Endodermal cell (in vitro differentiated cells): ENCODE data around the gene PPP1R2B. TPM values are rescaled to one million over a fixed set of nuclear protein-coding genes. Genes with fewer than 3 reads are reported as not detected.

Source experiments
- DNase-seq: peaks from one replicate; pipeline ENCODE4 v3.0.0-alpha.2; 2017
- H3K27ac ChIP-seq: 2 replicates; pipeline ENCODE4 v1.5.1; 2013; ENCODE audit warnings: mild to moderate bottlenecking, low read depth, low read length, moderate library complexity
- H3K27me3 ChIP-seq: 2 replicates; pipeline ENCODE4 v1.6.1; 2013; ENCODE audit warnings: mild to moderate bottlenecking, low read length, moderate library complexity; ENCODE audit not compliant: insufficient read depth, control insufficient read depth, poor library complexity, severe bottlenecking
- H3K36me3 ChIP-seq: 2 replicates; pipeline ENCODE4 v1.7.0; 2013; ENCODE audit warnings: mild to moderate bottlenecking, low read length, moderate library complexity; ENCODE audit not compliant: control insufficient read depth, insufficient read depth
- H3K4me1 ChIP-seq: one replicate; pipeline ENCODE4 v1.7.0; 2013; ENCODE audit warnings: low read length; ENCODE audit not compliant: control insufficient read depth, insufficient read depth
- H3K4me3 ChIP-seq: 2 replicates; pipeline ENCODE4 v1.5.1; 2013; ENCODE audit warnings: mild to moderate bottlenecking, low read length, moderate library complexity
- H3K9ac ChIP-seq: 2 replicates; pipeline ENCODE4 v1.6.1; 2013; ENCODE audit warnings: mild to moderate bottlenecking, low read length, moderate library complexity; ENCODE audit not compliant: poor library complexity, severe bottlenecking; ENCODE audit errors: extremely low read depth
- H3K9me3 ChIP-seq: 2 replicates; pipeline ENCODE4 v1.6.1; 2013; ENCODE audit warnings: mild to moderate bottlenecking, low read length, moderate library complexity; ENCODE audit not compliant: control insufficient read depth
- H3K27ac Mint-ChIP-seq: 2 replicates; pipeline ENCODE4 v1.8.0; 2020; ENCODE audit warnings: mixed read lengths
- H3K27me3 Mint-ChIP-seq: 2 replicates; pipeline ENCODE4 v1.8.0; 2021; ENCODE audit warnings: mild to moderate bottlenecking, mixed read lengths; ENCODE audit not compliant: insufficient read depth
- H3K36me3 Mint-ChIP-seq: 2 replicates; pipeline ENCODE4 v1.8.0; 2020; ENCODE audit warnings: low read depth, mixed read lengths
- H3K4me1 Mint-ChIP-seq: 2 replicates; pipeline ENCODE4 v1.8.0; 2020; ENCODE audit warnings: mixed read lengths
- H3K4me3 Mint-ChIP-seq: 2 replicates; pipeline ENCODE4 v1.8.0; 2020; ENCODE audit warnings: mild to moderate bottlenecking, moderate library complexity, mixed read lengths
- H3K9me3 Mint-ChIP-seq: 2 replicates; pipeline ENCODE4 v1.8.0; 2020; ENCODE audit warnings: mild to moderate bottlenecking, mixed read lengths
- CTCF ChIP-seq: fragments of 200-600 bp; sonication (generic); conservative IDR thresholded peaks from 2 replicates; pipeline ENCODE4 v1.5.0; 2021; ENCODE audit warnings: antibody characterized with exemption, mild to moderate bottlenecking
- WGBS, 2 experiments: methylation state at CpG; one replicate each; pipeline versions ENCODE4 v1.1.5 to v1.1.7; 2013; ENCODE audit warnings: missing lambda C conversion rate in 2 of 2, mixed read lengths in 1 of 2; ENCODE audit not compliant: insufficient coverage in 1 of 2, insufficient read length in 1 of 2; 5-methylcytosine and 5-hydroxymethylcytosine counted together
- total RNA-seq, 2 donors: library from RNA; stranded (reverse); fragmentation: NEBNext Ultra II Directional in 1 of 2; extraction: Animal tissue kit (Norgen Biotek cat#: 25700) in 1 of 2; gene quantifications; 2 replicates in 1 of 2; 3 replicates in 1 of 2; pipeline ENCODE4 v1.2.1, GENCODE V29; 2021

PPP1R2B gene
- total RNA-seq, 2 donors from 2014 or later, result not detected

- H3K36me3 Mint-ChIP-seq, result no peaks in the 10 kb centered on the region
- 19% methylated on average over 2 of the region's 2 CpGs; no CpG with 5 or more reads in 1 of the 2 experiments for WGBS, 2 experiments
Measured at GRCh38 chr5:156824800-156825199, 25.3 kb upstream of the PPP1R2B start.

GRCh38 chr5:156825688-156826087 is 24.4 kb upstream of the PPP1R2B start:
- Histone ChIP-seq H3K9ac (no peak overlapping the region), H3K27me3 (no peaks in the 10 kb centered on the region), H3K36me3 (no peaks in the 10 kb centered on the region), H3K4me3 (no peak overlapping the region), H3K9me3 (no peaks in the 10 kb centered on the region), H3K4me1 (no peaks in the 10 kb centered on the region), H3K27ac (no peak overlapping the region)
- H3K4me1 Mint-ChIP-seq, result no peaks in the 10 kb centered on the region
- WGBS, 2 experiments, result 83 to 92% methylated on average over 3 of the region's 3 CpGs
- H3K27me3 Mint-ChIP-seq, result no peaks in the 10 kb centered on the region
- TF ChIP-seq CTCF, result no peak
- H3K36me3 Mint-ChIP-seq, result no peaks in the 10 kb centered on the region
- H3K9me3 Mint-ChIP-seq, result peaks cover 6% of the 10 kb centered on the region
- DNase-seq, result no peak
- H3K27ac Mint-ChIP-seq, result no peak overlapping the region
- H3K4me3 Mint-ChIP-seq, result no peak overlapping the region

More at GRCh38 chr5:156824800-156825199, 25.3 kb upstream of the PPP1R2B start:
- Mint-ChIP-seq H3K27ac (no peak overlapping the region), H3K9me3 (peaks cover 6% of the 10 kb centered on the region), H3K27me3 (peaks cover 4% of the 10 kb centered on the region), H3K4me3 (no peak overlapping the region), H3K4me1 (no peaks in the 10 kb centered on the region)
- Histone ChIP-seq H3K27me3 (peaks cover 6% of the 10 kb centered on the region), H3K9me3 (no peaks in the 10 kb centered on the region), H3K4me3 (no peak overlapping the region), H3K4me1 (no peaks in the 10 kb centered on the region), H3K36me3 (no peaks in the 10 kb centered on the region), H3K27ac (no peak overlapping the region), H3K9ac (no peak overlapping the region)
- TF ChIP-seq CTCF, result peak; percentile 78
- peak; percentile 59 for DNase-seq

GRCh38 chr5:156826150-156826549 is 23.9 kb upstream of the PPP1R2B start:
- Histone ChIP-seq H3K36me3 (no peaks in the 10 kb centered on the region), H3K4me3 (no peak overlapping the region), H3K4me1 (no peaks in the 10 kb centered on the region), H3K9ac (no peak overlapping the region), H3K9me3 (no peaks in the 10 kb centered on the region), H3K27me3 (no peaks in the 10 kb centered on the region), H3K27ac (no peak overlapping the region)
- 89 to 90% methylated on average over 3 to 4 of the region's 4 CpGs for WGBS, 2 experiments
- Mint-ChIP-seq H3K4me3 (no peak overlapping the region), H3K4me1 (no peaks in the 10 kb centered on the region), H3K36me3 (no peaks in the 10 kb centered on the region), H3K27ac (no peak overlapping the region), H3K27me3 (no peaks in the 10 kb centered on the region), H3K9me3 (peaks cover 6% of the 10 kb centered on the region)
- no peak for DNase-seq
- TF ChIP-seq CTCF, result no peak
